ENCODE data around the gene SART3. TPM values are rescaled to one million over a fixed set of nuclear protein-coding genes. Genes with fewer than 3 reads are reported as not detected.

SART3 gene
- total and polyA plus RNA-seq, 2 of the 8 experiments (the other 6 are each of a cell fraction or from before 2014, with no cell fraction given) = 16.0 to 103 TPM

DNA sequence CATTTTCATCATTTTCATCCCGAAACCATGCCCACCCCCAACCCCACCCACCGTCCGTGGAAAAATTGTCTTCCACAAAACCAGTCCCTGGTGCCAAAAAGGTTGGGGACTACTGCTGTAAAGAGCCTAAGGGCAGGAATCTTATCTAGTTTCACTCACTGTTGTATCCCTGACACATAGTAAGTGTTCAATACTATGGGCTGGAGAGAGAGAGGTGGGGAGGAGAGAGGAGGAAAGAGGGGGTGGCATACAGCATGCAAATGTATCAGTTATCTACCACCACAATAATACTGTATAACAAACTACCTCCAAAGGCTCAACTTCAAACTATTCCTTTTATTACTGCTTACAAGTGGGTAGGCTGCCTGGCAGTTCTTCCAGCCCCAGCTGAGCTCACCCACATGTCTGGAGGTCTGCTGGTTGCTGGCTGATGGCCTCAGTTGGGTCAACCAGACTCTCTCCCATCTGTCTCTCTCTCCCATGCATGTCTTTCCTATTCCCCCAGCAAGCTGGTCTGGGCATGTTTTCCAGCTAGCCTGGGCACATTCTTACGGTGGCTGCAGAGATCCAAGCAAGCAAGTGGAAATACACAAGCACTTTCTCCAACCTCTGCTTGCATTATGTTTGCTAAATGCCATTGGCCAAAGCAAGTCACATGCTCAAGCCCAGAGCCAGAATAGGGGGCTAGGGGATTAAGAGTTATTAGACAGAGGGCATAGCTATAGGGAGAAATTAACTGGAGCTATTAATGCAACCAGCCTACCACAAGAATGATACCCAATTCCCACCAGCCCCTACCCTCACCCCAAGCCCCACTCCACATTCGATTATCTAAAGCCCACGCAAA lies 77.5 kb downstream of the SART3 start (continued):
- TF ChIP-seq, protein P1, sequence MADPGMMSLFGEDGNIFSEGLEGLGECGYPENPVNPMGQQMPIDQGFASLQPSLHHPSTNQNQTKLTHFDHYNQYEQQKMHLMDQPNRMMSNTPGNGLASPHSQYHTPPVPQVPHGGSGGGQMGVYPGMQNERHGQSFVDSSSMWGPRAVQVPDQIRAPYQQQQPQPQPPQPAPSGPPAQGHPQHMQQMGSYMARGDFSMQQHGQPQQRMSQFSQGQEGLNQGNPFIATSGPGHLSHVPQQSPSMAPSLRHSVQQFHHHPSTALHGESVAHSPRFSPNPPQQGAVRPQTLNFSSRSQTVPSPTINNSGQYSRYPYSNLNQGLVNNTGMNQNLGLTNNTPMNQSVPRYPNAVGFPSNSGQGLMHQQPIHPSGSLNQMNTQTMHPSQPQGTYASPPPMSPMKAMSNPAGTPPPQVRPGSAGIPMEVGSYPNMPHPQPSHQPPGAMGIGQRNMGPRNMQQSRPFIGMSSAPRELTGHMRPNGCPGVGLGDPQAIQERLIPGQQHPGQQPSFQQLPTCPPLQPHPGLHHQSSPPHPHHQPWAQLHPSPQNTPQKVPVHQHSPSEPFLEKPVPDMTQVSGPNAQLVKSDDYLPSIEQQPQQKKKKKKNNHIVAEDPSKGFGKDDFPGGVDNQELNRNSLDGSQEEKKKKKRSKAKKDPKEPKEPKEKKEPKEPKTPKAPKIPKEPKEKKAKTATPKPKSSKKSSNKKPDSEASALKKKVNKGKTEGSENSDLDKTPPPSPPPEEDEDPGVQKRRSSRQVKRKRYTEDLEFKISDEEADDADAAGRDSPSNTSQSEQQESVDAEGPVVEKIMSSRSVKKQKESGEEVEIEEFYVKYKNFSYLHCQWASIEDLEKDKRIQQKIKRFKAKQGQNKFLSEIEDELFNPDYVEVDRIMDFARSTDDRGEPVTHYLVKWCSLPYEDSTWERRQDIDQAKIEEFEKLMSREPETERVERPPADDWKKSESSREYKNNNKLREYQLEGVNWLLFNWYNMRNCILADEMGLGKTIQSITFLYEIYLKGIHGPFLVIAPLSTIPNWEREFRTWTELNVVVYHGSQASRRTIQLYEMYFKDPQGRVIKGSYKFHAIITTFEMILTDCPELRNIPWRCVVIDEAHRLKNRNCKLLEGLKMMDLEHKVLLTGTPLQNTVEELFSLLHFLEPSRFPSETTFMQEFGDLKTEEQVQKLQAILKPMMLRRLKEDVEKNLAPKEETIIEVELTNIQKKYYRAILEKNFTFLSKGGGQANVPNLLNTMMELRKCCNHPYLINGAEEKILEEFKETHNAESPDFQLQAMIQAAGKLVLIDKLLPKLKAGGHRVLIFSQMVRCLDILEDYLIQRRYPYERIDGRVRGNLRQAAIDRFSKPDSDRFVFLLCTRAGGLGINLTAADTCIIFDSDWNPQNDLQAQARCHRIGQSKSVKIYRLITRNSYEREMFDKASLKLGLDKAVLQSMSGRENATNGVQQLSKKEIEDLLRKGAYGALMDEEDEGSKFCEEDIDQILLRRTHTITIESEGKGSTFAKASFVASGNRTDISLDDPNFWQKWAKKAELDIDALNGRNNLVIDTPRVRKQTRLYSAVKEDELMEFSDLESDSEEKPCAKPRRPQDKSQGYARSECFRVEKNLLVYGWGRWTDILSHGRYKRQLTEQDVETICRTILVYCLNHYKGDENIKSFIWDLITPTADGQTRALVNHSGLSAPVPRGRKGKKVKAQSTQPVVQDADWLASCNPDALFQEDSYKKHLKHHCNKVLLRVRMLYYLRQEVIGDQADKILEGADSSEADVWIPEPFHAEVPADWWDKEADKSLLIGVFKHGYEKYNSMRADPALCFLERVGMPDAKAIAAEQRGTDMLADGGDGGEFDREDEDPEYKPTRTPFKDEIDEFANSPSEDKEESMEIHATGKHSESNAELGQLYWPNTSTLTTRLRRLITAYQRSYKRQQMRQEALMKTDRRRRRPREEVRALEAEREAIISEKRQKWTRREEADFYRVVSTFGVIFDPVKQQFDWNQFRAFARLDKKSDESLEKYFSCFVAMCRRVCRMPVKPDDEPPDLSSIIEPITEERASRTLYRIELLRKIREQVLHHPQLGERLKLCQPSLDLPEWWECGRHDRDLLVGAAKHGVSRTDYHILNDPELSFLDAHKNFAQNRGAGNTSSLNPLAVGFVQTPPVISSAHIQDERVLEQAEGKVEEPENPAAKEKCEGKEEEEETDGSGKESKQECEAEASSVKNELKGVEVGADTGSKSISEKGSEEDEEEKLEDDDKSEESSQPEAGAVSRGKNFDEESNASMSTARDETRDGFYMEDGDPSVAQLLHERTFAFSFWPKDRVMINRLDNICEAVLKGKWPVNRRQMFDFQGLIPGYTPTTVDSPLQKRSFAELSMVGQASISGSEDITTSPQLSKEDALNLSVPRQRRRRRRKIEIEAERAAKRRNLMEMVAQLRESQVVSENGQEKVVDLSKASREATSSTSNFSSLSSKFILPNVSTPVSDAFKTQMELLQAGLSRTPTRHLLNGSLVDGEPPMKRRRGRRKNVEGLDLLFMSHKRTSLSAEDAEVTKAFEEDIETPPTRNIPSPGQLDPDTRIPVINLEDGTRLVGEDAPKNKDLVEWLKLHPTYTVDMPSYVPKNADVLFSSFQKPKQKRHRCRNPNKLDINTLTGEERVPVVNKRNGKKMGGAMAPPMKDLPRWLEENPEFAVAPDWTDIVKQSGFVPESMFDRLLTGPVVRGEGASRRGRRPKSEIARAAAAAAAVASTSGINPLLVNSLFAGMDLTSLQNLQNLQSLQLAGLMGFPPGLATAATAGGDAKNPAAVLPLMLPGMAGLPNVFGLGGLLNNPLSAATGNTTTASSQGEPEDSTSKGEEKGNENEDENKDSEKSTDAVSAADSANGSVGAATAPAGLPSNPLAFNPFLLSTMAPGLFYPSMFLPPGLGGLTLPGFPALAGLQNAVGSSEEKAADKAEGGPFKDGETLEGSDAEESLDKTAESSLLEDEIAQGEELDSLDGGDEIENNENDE (IDR thresholded peaks at IDR 0.05; ENCODE audit: insufficient replicate concordance, low read length) = no peak
- TF ChIP-seq EGR1 (IDR thresholded peaks at IDR 0.05; ENCODE audit: borderline replicate concordance, low read depth, low read length) = no peak
- TF ChIP-seq, protein P2, sequence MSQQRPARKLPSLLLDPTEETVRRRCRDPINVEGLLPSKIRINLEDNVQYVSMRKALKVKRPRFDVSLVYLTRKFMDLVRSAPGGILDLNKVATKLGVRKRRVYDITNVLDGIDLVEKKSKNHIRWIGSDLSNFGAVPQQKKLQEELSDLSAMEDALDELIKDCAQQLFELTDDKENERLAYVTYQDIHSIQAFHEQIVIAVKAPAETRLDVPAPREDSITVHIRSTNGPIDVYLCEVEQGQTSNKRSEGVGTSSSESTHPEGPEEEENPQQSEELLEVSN (IDR thresholded peaks at IDR 0.05) = no peak
- TF ChIP-seq, protein P3, sequence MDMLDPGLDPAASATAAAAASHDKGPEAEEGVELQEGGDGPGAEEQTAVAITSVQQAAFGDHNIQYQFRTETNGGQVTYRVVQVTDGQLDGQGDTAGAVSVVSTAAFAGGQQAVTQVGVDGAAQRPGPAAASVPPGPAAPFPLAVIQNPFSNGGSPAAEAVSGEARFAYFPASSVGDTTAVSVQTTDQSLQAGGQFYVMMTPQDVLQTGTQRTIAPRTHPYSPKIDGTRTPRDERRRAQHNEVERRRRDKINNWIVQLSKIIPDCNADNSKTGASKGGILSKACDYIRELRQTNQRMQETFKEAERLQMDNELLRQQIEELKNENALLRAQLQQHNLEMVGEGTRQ (IDR thresholded peaks at IDR 0.05; ENCODE audit: low read length) = no peak
- TF ChIP-seq KDM1A (IDR thresholded peaks at IDR 0.05; ENCODE audit: borderline replicate concordance, low read length) = no peak
- no peak for TF ChIP-seq JUN (IDR thresholded peaks at IDR 0.05; ENCODE audit: low read depth, low read length)
- no peak for TF ChIP-seq ASH2L (IDR thresholded peaks at IDR 0.05; ENCODE audit: low read length)
- TF ChIP-seq EP300 (IDR thresholded peaks at IDR 0.05; ENCODE audit: borderline replicate concordance in 1 of 2, low read depth in 2 of 2, low read length in 2 of 2) = no peak

All from H1 (cell line).